ENCODE measurements around the gene NRXN3. TPM values are rescaled to one million over a fixed set of nuclear protein-coding genes. Genes with fewer than 3 reads are reported as not detected.

Gene NRXN3
- polyA plus RNA-seq, 1 of the 3 experiments (the other 2 are of a cell fraction) = 1.6 TPM

DNA sequence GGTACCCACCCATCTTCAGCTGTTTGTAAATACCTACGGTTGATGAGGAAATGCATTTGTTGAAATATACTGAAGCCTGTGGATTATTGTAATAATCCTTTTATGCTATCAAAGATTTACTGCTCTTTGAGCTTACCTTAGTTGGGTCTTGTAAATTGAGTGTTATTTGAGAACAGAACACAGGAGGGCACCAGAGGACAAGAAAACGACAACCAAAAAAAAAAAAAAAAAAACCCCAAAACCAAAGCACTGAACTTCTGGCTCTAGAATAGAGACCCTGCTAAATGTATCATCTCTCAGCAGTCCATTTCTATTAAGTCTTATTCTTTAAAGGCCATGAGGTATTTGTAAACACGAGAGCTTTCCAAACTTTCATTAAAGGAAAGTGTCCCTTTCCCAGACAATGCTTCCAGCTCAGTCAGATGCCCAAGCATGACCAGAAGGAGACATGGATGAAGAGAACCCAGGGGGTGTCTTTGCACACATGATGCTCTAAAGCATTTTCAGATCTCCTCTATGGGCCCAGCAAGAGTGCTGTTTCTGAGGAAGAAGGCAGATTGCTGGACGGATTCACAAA lies 763.9 kb downstream of the NRXN3 start:
- CTCF ChIA-PET = interaction anchor here (0.6 to 2.3 kb wide), 28 partner anchors 8 to 1782 kb away, joined by 3 to 15 read pairs (median 4); no protein-coding TSS in a partner anchor
- peak; percentile 43 for DNase-seq
- no peak overlapping the region for H3K4me2 ChIP-seq
- H3K4me3 ChIP-seq (ENCODE audit: low read depth in 2 of 2, low read length in 1 of 2) = no peak overlapping the region
- H3K9ac ChIP-seq = no peak overlapping the region
- no peak overlapping the region for H2AFZ ChIP-seq (ENCODE audit: low read depth)
- H3K9me2 ChIP-seq = no peaks in the 10 kb centered on the region
- 23% methylated on average over 4 of the region's 4 CpGs for WGBS (ENCODE audit: low lambda C conversion rate)
- no peaks in the 10 kb centered on the region for H3K79me2 ChIP-seq (ENCODE audit: insufficient read depth)
- POLR2A ChIA-PET = no interaction called here
- TF ChIP-seq, protein P1, sequence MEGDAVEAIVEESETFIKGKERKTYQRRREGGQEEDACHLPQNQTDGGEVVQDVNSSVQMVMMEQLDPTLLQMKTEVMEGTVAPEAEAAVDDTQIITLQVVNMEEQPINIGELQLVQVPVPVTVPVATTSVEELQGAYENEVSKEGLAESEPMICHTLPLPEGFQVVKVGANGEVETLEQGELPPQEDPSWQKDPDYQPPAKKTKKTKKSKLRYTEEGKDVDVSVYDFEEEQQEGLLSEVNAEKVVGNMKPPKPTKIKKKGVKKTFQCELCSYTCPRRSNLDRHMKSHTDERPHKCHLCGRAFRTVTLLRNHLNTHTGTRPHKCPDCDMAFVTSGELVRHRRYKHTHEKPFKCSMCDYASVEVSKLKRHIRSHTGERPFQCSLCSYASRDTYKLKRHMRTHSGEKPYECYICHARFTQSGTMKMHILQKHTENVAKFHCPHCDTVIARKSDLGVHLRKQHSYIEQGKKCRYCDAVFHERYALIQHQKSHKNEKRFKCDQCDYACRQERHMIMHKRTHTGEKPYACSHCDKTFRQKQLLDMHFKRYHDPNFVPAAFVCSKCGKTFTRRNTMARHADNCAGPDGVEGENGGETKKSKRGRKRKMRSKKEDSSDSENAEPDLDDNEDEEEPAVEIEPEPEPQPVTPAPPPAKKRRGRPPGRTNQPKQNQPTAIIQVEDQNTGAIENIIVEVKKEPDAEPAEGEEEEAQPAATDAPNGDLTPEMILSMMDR (IDR thresholded peaks at IDR 0.05) = peak; percentile 77
- peak; percentile 78 for TF ChIP-seq RAD21 (IDR thresholded peaks at IDR 0.05; ENCODE audit: low read length)
- TF ChIP-seq JUND (IDR thresholded peaks at IDR 0.05) = no peak
- TF ChIP-seq POLR2AphosphoS5 (IDR thresholded peaks at IDR 0.05; ENCODE audit: low read depth, low read length) = no peak
- peak; percentile 45 for TF ChIP-seq SMC3 (IDR thresholded peaks at IDR 0.05; ENCODE audit: low read depth, low read length)
- no peaks in the 10 kb centered on the region for H3K4me1 ChIP-seq (ENCODE audit: control insufficient read depth in 1 of 2, insufficient read depth in 2 of 2, low read depth in 1 of 2, low read length in 1 of 2)
- no peaks in the 10 kb centered on the region for H3K36me3 ChIP-seq (replicated peaks in 1 of 2; ENCODE audit: control insufficient read depth in 1 of 2, insufficient read depth in 2 of 2, low read length in 1 of 2)
- no peak overlapping the region for H3K27ac ChIP-seq (ENCODE audit: low read depth in 2 of 2, low read length in 1 of 2)
- H3F3A ChIP-seq (replicated peaks; ENCODE audit: insufficient read depth) = no peaks in the 10 kb centered on the region
- no peaks in the 10 kb centered on the region for H3K27me3 ChIP-seq (ENCODE audit: insufficient read depth)
- H4K20me1 ChIP-seq (ENCODE audit: insufficient read depth) = no peaks in the 10 kb centered on the region
- no peaks in the 10 kb centered on the region for H3K9me3 ChIP-seq

DNA sequence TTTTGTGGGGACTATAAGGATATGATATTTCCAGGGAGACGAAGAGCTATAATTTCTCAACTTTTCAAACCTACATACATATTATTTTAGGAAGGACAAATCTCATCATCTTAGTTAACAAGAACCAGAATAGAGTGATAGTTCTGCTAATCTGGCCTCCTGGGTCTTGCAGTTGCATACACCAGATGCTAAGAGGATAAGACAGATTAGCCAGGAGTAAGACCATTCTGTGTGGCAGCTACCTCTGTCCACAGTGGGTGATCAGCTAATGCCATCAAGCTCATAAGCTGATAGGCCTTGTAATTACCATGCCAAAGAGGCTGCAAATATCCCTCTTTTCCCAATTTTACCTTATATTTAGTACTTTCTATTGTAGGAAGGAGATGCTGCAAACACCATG lies 776.8 kb downstream of the NRXN3 start:
- H2AFZ ChIP-seq (ENCODE audit: low read depth) = no peak overlapping the region
- no peaks in the 10 kb centered on the region for H3K36me3 ChIP-seq (replicated peaks in 1 of 2; ENCODE audit: control insufficient read depth in 1 of 2, insufficient read depth in 2 of 2, low read length in 1 of 2)
- H4K20me1 ChIP-seq (ENCODE audit: insufficient read depth) = no peaks in the 10 kb centered on the region
- DNase-seq = no peak
- no peaks in the 10 kb centered on the region for H3K9me3 ChIP-seq
- H3K27me3 ChIP-seq (ENCODE audit: insufficient read depth) = no peaks in the 10 kb centered on the region
- H3K4me3 ChIP-seq (ENCODE audit: low read depth in 2 of 2, low read length in 1 of 2) = no peak overlapping the region
- ChIA-PET POLR2A (no interaction called here), CTCF (interaction anchor here (1.1 to 5.2 kb wide), 3 partner anchors 13 to 44 kb away, joined by 3 to 28 read pairs (median 15); no protein-coding TSS in a partner anchor)
- no peak overlapping the region for H3K9ac ChIP-seq
- no peak overlapping the region for H3K27ac ChIP-seq (ENCODE audit: low read depth in 2 of 2, low read length in 1 of 2)
- peaks cover 3% of the 10 kb centered on the region for H3F3A ChIP-seq (replicated peaks; ENCODE audit: insufficient read depth)
- no peaks in the 10 kb centered on the region for H3K79me2 ChIP-seq (ENCODE audit: insufficient read depth)
- no peak for TF ChIP-seq RFX5 (IDR thresholded peaks at IDR 0.05; ENCODE audit: low read length)
- no peak for TF ChIP-seq TEAD4 (IDR thresholded peaks at IDR 0.05; ENCODE audit: borderline replicate concordance, insufficient read depth)
- TF ChIP-seq, protein P2, sequence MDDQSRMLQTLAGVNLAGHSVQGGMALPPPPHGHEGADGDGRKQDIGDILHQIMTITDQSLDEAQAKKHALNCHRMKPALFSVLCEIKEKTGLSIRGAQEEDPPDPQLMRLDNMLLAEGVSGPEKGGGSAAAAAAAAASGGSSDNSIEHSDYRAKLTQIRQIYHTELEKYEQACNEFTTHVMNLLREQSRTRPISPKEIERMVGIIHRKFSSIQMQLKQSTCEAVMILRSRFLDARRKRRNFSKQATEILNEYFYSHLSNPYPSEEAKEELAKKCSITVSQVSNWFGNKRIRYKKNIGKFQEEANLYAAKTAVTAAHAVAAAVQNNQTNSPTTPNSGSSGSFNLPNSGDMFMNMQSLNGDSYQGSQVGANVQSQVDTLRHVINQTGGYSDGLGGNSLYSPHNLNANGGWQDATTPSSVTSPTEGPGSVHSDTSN (IDR thresholded peaks at IDR 0.05) = no peak
- no peak for TF ChIP-seq ELF1 (IDR thresholded peaks at IDR 0.05)
- TF ChIP-seq, protein P1 (IDR thresholded peaks at IDR 0.05) = no peak
- no peak for TF ChIP-seq EP300 (IDR thresholded peaks at IDR 0.05; ENCODE audit: borderline replicate concordance in 1 of 2, low read depth in 1 of 2, low read length in 1 of 2)
- no peak for TF ChIP-seq TAF1 (IDR thresholded peaks at IDR 0.05; ENCODE audit: borderline replicate concordance, low read depth, low read length)
- TF ChIP-seq GABPA (IDR thresholded peaks at IDR 0.05; ENCODE audit: low read depth) = no peak
- TF ChIP-seq MXI1 (IDR thresholded peaks at IDR 0.05; ENCODE audit: low read depth, low read length) = no peak
- no peak for TF ChIP-seq SMC3 (IDR thresholded peaks at IDR 0.05; ENCODE audit: low read depth, low read length)
- no peak for TF ChIP-seq TCF12 (IDR thresholded peaks at IDR 0.05)
- TF ChIP-seq, protein P3, sequence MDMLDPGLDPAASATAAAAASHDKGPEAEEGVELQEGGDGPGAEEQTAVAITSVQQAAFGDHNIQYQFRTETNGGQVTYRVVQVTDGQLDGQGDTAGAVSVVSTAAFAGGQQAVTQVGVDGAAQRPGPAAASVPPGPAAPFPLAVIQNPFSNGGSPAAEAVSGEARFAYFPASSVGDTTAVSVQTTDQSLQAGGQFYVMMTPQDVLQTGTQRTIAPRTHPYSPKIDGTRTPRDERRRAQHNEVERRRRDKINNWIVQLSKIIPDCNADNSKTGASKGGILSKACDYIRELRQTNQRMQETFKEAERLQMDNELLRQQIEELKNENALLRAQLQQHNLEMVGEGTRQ (IDR thresholded peaks at IDR 0.05; ENCODE audit: borderline replicate concordance, low read depth, low read length) = no peak
- no peak for TF ChIP-seq RCOR1 (IDR thresholded peaks at IDR 0.05; ENCODE audit: low read length)
- no peak overlapping the region for H3K4me2 ChIP-seq
- WGBS (ENCODE audit: low lambda C conversion rate) = 75% methylated on average over 1 of the region's 1 CpG
- H3K4me1 ChIP-seq (ENCODE audit: control insufficient read depth in 1 of 2, insufficient read depth in 2 of 2, low read depth in 1 of 2, low read length in 1 of 2) = no peaks in the 10 kb centered on the region
- H3K9me2 ChIP-seq = no peaks in the 10 kb centered on the region

Data from SK-N-SH (cell line).